GM12878 (cell line): ENCODE measurements around the gene MDM4. TPM values are rescaled to one million over a fixed set of nuclear protein-coding genes. Genes with fewer than 3 reads are reported as not detected.
A peak's percentile ranks its signal among the peaks of the same experiment; 100 is the strongest.

Experiments used
- ATAC-seq: fragments of 200-7000 bp; cut with Tn5 transposase; 3 replicates; pipeline ENCODE4 v1.9.1; 2020; ENCODE audit warnings: mild to moderate bottlenecking, moderate library complexity
- BruUV-seq: library from RNA; stranded (reverse); fragments of 400-500 nt; replicated peaks from 2 replicates; lab custom pipeline; 2021; lab: Mats Ljungman, UMichigan
- CTCF ChIA-PET: fragments of 300-600 bp; sonication (Branson Sonifier 250); formaldehyde crosslinking; extraction: SDS; loops from one replicate; lab custom pipeline; 2021; ENCODE audit warnings: inconsistent platforms; lab: Yijun Ruan, JAX
- POLR2A ChIA-PET: fragments of 350-600 bp; formaldehyde crosslinking; extraction: SDS; loops from one replicate; lab custom pipeline; 2021; ENCODE audit warnings: inconsistent platforms; lab: Charles Lee
- RAD21 ChIA-PET: fragments of 300-600 bp; sonication (Branson Sonifier 250); formaldehyde crosslinking; loops from one replicate; lab custom pipeline; 2023; ENCODE audit warnings: antibody characterized with exemption; ENCODE audit not compliant: unreplicated experiment; lab: Charles Lee
- SMC1A ChIA-PET: fragments of 300-600 bp; sonication (Branson Sonifier 250); formaldehyde crosslinking; loops from one replicate; lab custom pipeline; 2023; ENCODE audit not compliant: unreplicated experiment, uncharacterized antibody; lab: Charles Lee
- DNase-seq: peaks from one replicate; pipeline ENCODE4 v3.0.0-alpha.2; 2011; ENCODE audit warnings: low read depth, low spot score
- FAIRE-seq: peaks from 3 replicates; lab custom pipeline; 2011; peaks lifted over from hg19 to GRCh38; lab: Jason Lieb, UNC
- H2AFZ ChIP-seq: 2 replicates; pipeline ENCODE4 v1.6.0; 2011; ENCODE audit warnings: low read depth, low read length, control low read depth; ENCODE audit not compliant: control insufficient read depth
- H3K27ac ChIP-seq: 2 replicates; pipeline ENCODE4 v1.5.1; 2011; ENCODE audit warnings: control low read depth; ENCODE audit not compliant: control insufficient read depth, insufficient read depth
- H3K27me3 ChIP-seq, 2 experiments: replicated peaks in 1 of 2; 2 replicates each; pipeline versions ENCODE4 v1.6.0 to v1.6.1; 2011; ENCODE audit warnings: low read length in 1 of 2; ENCODE audit not compliant: control insufficient read depth in 2 of 2, insufficient read depth in 2 of 2
- H3K36me3 ChIP-seq, 2 experiments: 2 replicates each; pipeline ENCODE4 v1.5.1; 2011; ENCODE audit warnings: low read length in 1 of 2; ENCODE audit not compliant: control insufficient read depth in 2 of 2, insufficient read depth in 2 of 2
- H3K4me1 ChIP-seq: 2 replicates; pipeline ENCODE4 v1.6.1; 2011; ENCODE audit warnings: mild to moderate bottlenecking, low read length, moderate library complexity, mixed read lengths; ENCODE audit not compliant: control insufficient read depth, insufficient read depth
- H3K4me2 ChIP-seq: 2 replicates; pipeline ENCODE4 v1.6.0; 2011; ENCODE audit warnings: control low read depth; ENCODE audit not compliant: control insufficient read depth, insufficient read depth
- H3K4me3 ChIP-seq: fragments of 200-600 bp; sonication (generic); 2 replicates; pipeline ENCODE4 v1.5.1; 2016
- H3K79me2 ChIP-seq: 2 replicates; pipeline ENCODE4 v1.6.0; 2011; ENCODE audit warnings: low read length; ENCODE audit not compliant: control insufficient read depth, insufficient read depth
- H3K9ac ChIP-seq: 2 replicates; pipeline ENCODE4 v1.8.0; 2011; ENCODE audit warnings: low read length, control low read depth, mixed read lengths; ENCODE audit not compliant: control insufficient read depth, insufficient read depth
- H3K9me3 ChIP-seq: replicated peaks from 3 replicates; pipeline ENCODE4 v1.5.1; 2011; ENCODE audit warnings: mild to moderate bottlenecking, low read length; ENCODE audit not compliant: control insufficient read depth, insufficient read depth
- H4K20me1 ChIP-seq: 2 replicates; pipeline ENCODE4 v1.6.0; 2011; ENCODE audit not compliant: control insufficient read depth, insufficient read depth
- BHLHE40 ChIP-seq, 2 experiments: fragments of 450-650 bp in 1 of 2; IDR thresholded peaks; 2 replicates each; pipeline ENCODE4 v1.6.1; 2011 to 2017; ENCODE audit warnings: low read depth in 2 of 2, borderline replicate concordance in 1 of 2, improper control_type of control experiment in 1 of 2, low read length in 1 of 2, mild to moderate bottlenecking in 1 of 2
- CHD4 ChIP-seq: fragments of 200-600 bp; sonication (generic); IDR thresholded peaks from 2 replicates; pipeline ENCODE4 v1.6.1; 2016; ENCODE audit warnings: mild to moderate bottlenecking
- E2F8 ChIP-seq: fragments of 450-650 bp; IDR thresholded peaks from 2 replicates; pipeline ENCODE4 v1.6.1; 2018; ENCODE audit warnings: mild to moderate bottlenecking, low read depth, moderate library complexity; ENCODE audit not compliant: partially characterized antibody
- EP300 ChIP-seq, 2 experiments: fragments of 150-350 bp in 1 of 2; IDR thresholded peaks; 2 replicates each; pipeline ENCODE4 v1.6.1; 2011 to 2012; ENCODE audit warnings: low read depth in 2 of 2, low read length in 2 of 2, borderline replicate concordance in 1 of 2, improper control_type of control experiment in 1 of 2, inconsistent platforms in 1 of 2; ENCODE audit not compliant: control insufficient read depth in 1 of 2
- IKZF2 ChIP-seq, 2 experiments: fragments of 450-650 bp; IDR thresholded peaks; 2 replicates each; pipeline ENCODE4 v1.6.1; 2017; ENCODE audit warnings: mild to moderate bottlenecking in 2 of 2, moderate library complexity in 2 of 2
- MTA2 ChIP-seq: fragments of 450-650 bp; IDR thresholded peaks from 2 replicates; pipeline ENCODE4 v1.6.1; 2016; ENCODE audit warnings: low read depth, mild to moderate bottlenecking, moderate library complexity
- NRF1 ChIP-seq: conservative IDR thresholded peaks from 2 replicates; pipeline ENCODE4 v1.6.1; 2011; ENCODE audit warnings: mild to moderate bottlenecking, low read depth, low read length, improper control_type of control experiment
- RAD21 ChIP-seq: IDR thresholded peaks from 2 replicates; pipeline ENCODE4 v1.6.1; 2011; ENCODE audit warnings: mild to moderate bottlenecking, low read depth, low read length, moderate library complexity; ENCODE audit not compliant: insufficient read depth
- RCOR1 ChIP-seq: conservative IDR thresholded peaks from 2 replicates; pipeline ENCODE4 v1.6.1; 2012; ENCODE audit warnings: low read depth, low read length, improper control_type of control experiment
- RELB ChIP-seq: fragments of 450-650 bp; IDR thresholded peaks from 2 replicates; pipeline ENCODE4 v1.6.1; 2017; ENCODE audit warnings: low read depth, mild to moderate bottlenecking, moderate library complexity
- TAF1 ChIP-seq: IDR thresholded peaks from 2 replicates; pipeline ENCODE4 v1.6.1; 2011; ENCODE audit warnings: mild to moderate bottlenecking, low read depth, low read length, borderline replicate concordance
- ZNF217 ChIP-seq: fragments of 450-650 bp; IDR thresholded peaks from 2 replicates; pipeline ENCODE4 v1.6.1; 2017; ENCODE audit warnings: antibody characterized with exemption, mild to moderate bottlenecking
- ZNF24 ChIP-seq: fragments of 450-650 bp; IDR thresholded peaks from 2 replicates; pipeline ENCODE4 v1.6.1; 2017; ENCODE audit warnings: antibody characterized with exemption, mild to moderate bottlenecking
- ZNF274 ChIP-seq: IDR thresholded peaks from one replicate; pipeline ENCODE4 v1.8.0; 2011; ENCODE audit not compliant: insufficient read length, insufficient read depth
- WGBS: methylation state at CpG from one replicate; pipeline ENCODE4 v1.1.6; 2016; ENCODE audit warnings: low lambda C conversion rate; ENCODE audit not compliant: insufficient replicate concordance, insufficient coverage; ENCODE audit errors: missing lambda C conversion rate; 5-methylcytosine and 5-hydroxymethylcytosine counted together
- in situ Hi-C: fragments of 300-500 bp; cut with MboI; formaldehyde crosslinking; loops from 9 replicates; pipeline ENCODE4 v1.14.3; 2018; ENCODE audit warnings: mixed read lengths
- intact Hi-C: fragments of 100-400 bp; cut with micrococcal nuclease; formaldehyde crosslinking; loops from one replicate; pipeline ENCODE4 v1.14.2; 2022; ENCODE audit not compliant: unreplicated experiment
- polyA plus RNA-seq, 11 experiments: library from polyadenylated mRNA; depleted of rRNA in 4 of 11; unstranded in 6 of 11; stranded (reverse) in 5 of 11; fragments of >200 nt; fragmentation: Nextera tagmentation in 4 of 11; fragmentation: Illumina TruSeq in 1 of 11; extraction: Ambion mirVana in 4 of 11; extraction: Trizol in 1 of 11; gene quantifications; 1 replicate in 1 of 11; 2 replicates in 10 of 11; pipeline versions ENCODE4 v1.2.1 to v1.2.3, GENCODE V29; 2011 to 2016; ENCODE audit warnings: inconsistent platforms in 2 of 11, missing spikeins in 2 of 11, low read depth in 1 of 11
- total RNA-seq, 4 experiments: library from RNA; depleted of rRNA in 3 of 4; stranded (reverse); fragments of >200 nt in 3 of 4; fragmentation: Illumina TruSeq in 1 of 4; extraction: Trizol in 1 of 4; gene quantifications; 2 replicates each; pipeline versions ENCODE4 v1.2.1 to v1.2.3, GENCODE V29; 2013 to 2021
- TF ChIP-seq, protein P1 (sequence below): fragments of 450-650 bp; formaldehyde crosslinking; IDR thresholded peaks from 2 replicates; pipeline ENCODE4 v1.5.0; 2022; ENCODE audit warnings: mild to moderate bottlenecking, missing genetic modification characterization

MDM4 gene
- total and polyA plus RNA-seq, 10 of the 15 experiments (the other 5 are each of a cell fraction or from before 2014, with no cell fraction given), result 2.5 to 74.4 (median 22.7) TPM

- intact Hi-C loops, result no loop called here
- TF ChIP-seq E2F8, result no peak
- 0 out of 2 replicates have a peak, but pooled peaks have one; percentile 51 for TF ChIP-seq ZNF217
- no peak for TF ChIP-seq ZNF274
- no peak for TF ChIP-seq TAF1
- no peak for TF ChIP-seq RCOR1
- 0 out of 2 replicates have a peak, but pooled peaks have one; percentile 22 for TF ChIP-seq RELB
- peak; percentile 8 to 40; a peak in 2 of 4 replicates for TF ChIP-seq IKZF2 (IDR thresholded peaks at IDR 0.05)
- no peak for TF ChIP-seq EP300 (IDR thresholded peaks at IDR 0.05; ENCODE audit: borderline replicate concordance in 1 of 2, control insufficient read depth in 1 of 2, low read depth in 2 of 2, low read length in 2 of 2)
- peak in 1 of 2 experiments; percentile 57; a peak in 1 of 4 replicates for TF ChIP-seq BHLHE40 (IDR thresholded peaks at IDR 0.05; ENCODE audit: borderline replicate concordance in 1 of 2, low read depth in 2 of 2, low read length in 1 of 2)
- no peak for TF ChIP-seq RAD21
- TF ChIP-seq CHD4, result no peak
- TF ChIP-seq ZNF24, result peak; percentile 68; the same call in 1 of the 2 replicates
- peak; percentile 59; the same call in 1 of the 2 replicates for TF ChIP-seq MTA2
- TF ChIP-seq, protein P1, sequence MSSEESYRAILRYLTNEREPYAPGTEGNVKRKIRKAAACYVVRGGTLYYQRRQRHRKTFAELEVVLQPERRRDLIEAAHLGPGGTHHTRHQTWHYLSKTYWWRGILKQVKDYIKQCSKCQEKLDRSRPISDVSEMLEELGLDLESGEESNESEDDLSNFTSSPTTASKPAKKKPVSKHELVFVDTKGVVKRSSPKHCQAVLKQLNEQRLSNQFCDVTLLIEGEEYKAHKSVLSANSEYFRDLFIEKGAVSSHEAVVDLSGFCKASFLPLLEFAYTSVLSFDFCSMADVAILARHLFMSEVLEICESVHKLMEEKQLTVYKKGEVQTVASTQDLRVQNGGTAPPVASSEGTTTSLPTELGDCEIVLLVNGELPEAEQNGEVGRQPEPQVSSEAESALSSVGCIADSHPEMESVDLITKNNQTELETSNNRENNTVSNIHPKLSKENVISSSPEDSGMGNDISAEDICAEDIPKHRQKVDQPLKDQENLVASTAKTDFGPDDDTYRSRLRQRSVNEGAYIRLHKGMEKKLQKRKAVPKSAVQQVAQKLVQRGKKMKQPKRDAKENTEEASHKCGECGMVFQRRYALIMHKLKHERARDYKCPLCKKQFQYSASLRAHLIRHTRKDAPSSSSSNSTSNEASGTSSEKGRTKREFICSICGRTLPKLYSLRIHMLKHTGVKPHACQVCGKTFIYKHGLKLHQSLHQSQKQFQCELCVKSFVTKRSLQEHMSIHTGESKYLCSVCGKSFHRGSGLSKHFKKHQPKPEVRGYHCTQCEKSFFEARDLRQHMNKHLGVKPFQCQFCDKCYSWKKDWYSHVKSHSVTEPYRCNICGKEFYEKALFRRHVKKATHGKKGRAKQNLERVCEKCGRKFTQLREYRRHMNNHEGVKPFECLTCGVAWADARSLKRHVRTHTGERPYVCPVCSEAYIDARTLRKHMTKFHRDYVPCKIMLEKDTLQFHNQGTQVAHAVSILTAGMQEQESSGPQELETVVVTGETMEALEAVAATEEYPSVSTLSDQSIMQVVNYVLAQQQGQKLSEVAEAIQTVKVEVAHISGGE, result no peak
- TF ChIP-seq NRF1, result no peak
These were observed 8.8 kb downstream of the MDM4 start for GRCh38 chr1:204524986-204525385.

More at GRCh38 chr1:204524986-204525385, 8.8 kb downstream of the MDM4 start:
- Histone ChIP-seq H3K4me3 (no peak overlapping the region), H3K27ac (peak overlapping the region; percentile 42; the same call in 1 of the 2 replicates), H3K27me3 (no peaks in the 10 kb centered on the region), H3K4me2 (0 out of 2 replicates have a peak overlapping the region, but pooled peaks have one; percentile 41), H3K79me2 (peaks cover 46% of the 10 kb centered on the region), H3K9ac (no peak overlapping the region), H3K36me3 (peaks cover 19 to 21% of the 10 kb centered on the region in 2 experiments; a peak in 3 of 4 replicates), H3K4me1 (peaks cover 43% of the 10 kb centered on the region), H4K20me1 (no peaks in the 10 kb centered on the region; the same call in 1 of the 2 replicates), H3K9me3 (peaks cover 9% of the 10 kb centered on the region), H2AFZ (no peak overlapping the region)
- WGBS, result 3% methylated on average over 3 of the region's 3 CpGs
- ChIA-PET SMC1A (interaction anchor here (0.8 to 6.8 kb wide), 9 partner anchors 11 to 147 kb away, joined by 3 to 57 read pairs (median 6); partner anchors contain the start of gene MDM4), RAD21 (interaction anchor here (0.6 to 4.1 kb wide), 10 partner anchors 8 to 282 kb away, joined by 3 to 27 read pairs (median 4); partner anchors contain the start of gene MDM4), CTCF (interaction anchor here (1.0 to 2.3 kb wide), 7 partner anchors 9 to 283 kb away, joined by 3 to 13 read pairs (median 6); partner anchors contain the start of gene MDM4), POLR2A (interaction anchor here (0.6 to 2.0 kb wide), 8 partner anchors 9 to 59 kb away, joined by 3 to 20 read pairs (median 4); partner anchors contain the start of gene MDM4)
- no peak for DNase-seq
- in situ Hi-C loops, result loop anchor here (25.0 kb wide), 1 partner anchor 1238 kb away; no protein-coding TSS in a partner anchor
- peak; percentile 54 for ATAC-seq
- no peak for FAIRE-seq
- BruUV-seq, result no TSS peak
